HG03565 (cell line): Measurements from ENCODE around the gene AHNAK2.

ENCODE experiments used
- ATAC-seq: cut with Tn5 transposase; IDR thresholded peaks from one replicate; pipeline ENCODE4 v1.9.1; 2021; ENCODE audit warnings: mild to moderate bottlenecking, moderate library complexity; ENCODE audit not compliant: unreplicated experiment

Gene AHNAK2

GRCh38 chr14:104941508-104942365 is 36.4 kb downstream of the AHNAK2 start:
- ATAC-seq = no peak

- ATAC-seq = no peak
Measured at GRCh38 chr14:104940526-104941150, 37.5 kb downstream of the AHNAK2 start.

- ATAC-seq = no peak
Measured at GRCh38 chr14:104939666-104940410, 38.3 kb downstream of the AHNAK2 start.

GRCh38 chr14:104938960-104939359 is 39.2 kb downstream of the AHNAK2 start:
- no peak for ATAC-seq

GRCh38 chr14:104938436-104938835 is 39.7 kb downstream of the AHNAK2 start:
- no peak for ATAC-seq

- no peak for ATAC-seq
Measured at GRCh38 chr14:104937694-104938365, 40.3 kb downstream of the AHNAK2 start.

GRCh38 chr14:104937161-104937560 is 41.0 kb downstream of the AHNAK2 start:
- no peak for ATAC-seq

- no peak for ATAC-seq
Measured at GRCh38 chr14:104936361-104937155, 41.6 kb downstream of the AHNAK2 start.

- ATAC-seq = no peak
Measured at GRCh38 chr14:104935955-104936354, 42.2 kb downstream of the AHNAK2 start.

- no peak for ATAC-seq
Measured at GRCh38 chr14:104935026-104935650, 43.0 kb downstream of the AHNAK2 start.

- no peak for ATAC-seq
Measured at GRCh38 chr14:104933746-104934733, 44.1 kb downstream of the AHNAK2 start.

GRCh38 chr14:104932676-104933631 is 45.2 kb downstream of the AHNAK2 start:
- no peak for ATAC-seq

- no peak for ATAC-seq
Measured at GRCh38 chr14:104931771-104932675, 46.2 kb downstream of the AHNAK2 start.

- no peak for ATAC-seq
Measured at GRCh38 chr14:104931304-104931770, 46.8 kb downstream of the AHNAK2 start.

GRCh38 chr14:104930526-104931303 is 47.5 kb downstream of the AHNAK2 start:
- ATAC-seq = no peak
